B cell (primary cell): ENCODE data around the gene SDC1.

ENCODE experiments used
- EZH2 ChIP-seq: IDR thresholded peaks from 2 replicates; pipeline ENCODE4 v1.6.1; 2012; ENCODE audit warnings: borderline replicate concordance, low read depth, mild to moderate bottlenecking, moderate library complexity, low read length; ENCODE audit not compliant: insufficient read depth, poor library complexity, severe bottlenecking
- TF ChIP-seq, protein P1 (sequence below): fragments of 200-600 bp; IDR thresholded peaks from one replicate; pipeline ENCODE4 v1.8.0; 2022; ENCODE audit warnings: antibody characterized with exemption, mild to moderate bottlenecking

DNA sequence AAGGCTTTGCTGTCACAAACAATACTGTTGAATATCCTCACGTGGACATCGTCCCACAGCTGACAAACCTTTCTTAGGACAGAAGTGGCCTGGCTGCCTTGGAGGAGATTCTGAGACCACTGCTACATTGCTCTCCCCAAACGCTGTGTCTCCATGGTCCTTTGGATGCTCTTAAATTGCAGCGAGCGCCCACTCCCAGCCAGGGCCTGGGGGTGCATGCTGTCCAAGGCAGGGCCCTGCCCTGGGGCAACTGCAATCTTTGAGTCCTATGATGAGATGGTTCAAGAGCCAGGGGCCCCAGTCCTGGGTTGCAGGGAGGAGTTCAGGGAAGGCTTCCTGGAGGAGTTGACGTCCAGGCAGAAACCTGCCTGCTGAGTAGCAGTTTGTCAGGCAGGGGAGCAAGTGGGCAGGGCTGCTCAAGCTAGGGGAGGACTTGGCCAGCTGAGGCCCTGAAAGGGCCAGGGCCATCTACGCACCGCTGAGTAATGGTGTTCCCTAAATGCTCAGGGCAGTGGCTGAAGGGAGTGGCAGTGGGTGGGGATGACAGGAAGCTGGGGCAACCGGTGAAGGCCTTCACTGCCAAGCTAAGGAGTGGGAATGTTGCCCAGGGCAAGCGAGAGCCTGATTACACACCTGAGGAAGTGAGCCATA is 10.8 kb upstream of the SDC1 start:
- TF ChIP-seq, protein P1, sequence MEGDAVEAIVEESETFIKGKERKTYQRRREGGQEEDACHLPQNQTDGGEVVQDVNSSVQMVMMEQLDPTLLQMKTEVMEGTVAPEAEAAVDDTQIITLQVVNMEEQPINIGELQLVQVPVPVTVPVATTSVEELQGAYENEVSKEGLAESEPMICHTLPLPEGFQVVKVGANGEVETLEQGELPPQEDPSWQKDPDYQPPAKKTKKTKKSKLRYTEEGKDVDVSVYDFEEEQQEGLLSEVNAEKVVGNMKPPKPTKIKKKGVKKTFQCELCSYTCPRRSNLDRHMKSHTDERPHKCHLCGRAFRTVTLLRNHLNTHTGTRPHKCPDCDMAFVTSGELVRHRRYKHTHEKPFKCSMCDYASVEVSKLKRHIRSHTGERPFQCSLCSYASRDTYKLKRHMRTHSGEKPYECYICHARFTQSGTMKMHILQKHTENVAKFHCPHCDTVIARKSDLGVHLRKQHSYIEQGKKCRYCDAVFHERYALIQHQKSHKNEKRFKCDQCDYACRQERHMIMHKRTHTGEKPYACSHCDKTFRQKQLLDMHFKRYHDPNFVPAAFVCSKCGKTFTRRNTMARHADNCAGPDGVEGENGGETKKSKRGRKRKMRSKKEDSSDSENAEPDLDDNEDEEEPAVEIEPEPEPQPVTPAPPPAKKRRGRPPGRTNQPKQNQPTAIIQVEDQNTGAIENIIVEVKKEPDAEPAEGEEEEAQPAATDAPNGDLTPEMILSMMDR = no peak
- TF ChIP-seq EZH2 = no peak
